HUES48 (cell line): ENCODE results near the gene PGF.

Experiments
- H3K27ac ChIP-seq: one replicate; pipeline ENCODE4 v1.7.0; 2013; ENCODE audit warnings: low read depth, low read length, inconsistent platforms
- H3K27me3 ChIP-seq: 2 replicates; pipeline ENCODE4 v1.6.1; 2013; ENCODE audit warnings: mild to moderate bottlenecking, low read length; ENCODE audit not compliant: control insufficient read depth, insufficient read depth
- H3K36me3 ChIP-seq: 2 replicates; pipeline ENCODE4 v1.6.1; 2013; ENCODE audit warnings: low read length; ENCODE audit not compliant: control insufficient read depth, insufficient read depth
- H3K4me1 ChIP-seq: 2 replicates; pipeline ENCODE4 v1.6.1; 2013; ENCODE audit warnings: mild to moderate bottlenecking, low read length; ENCODE audit not compliant: control insufficient read depth, insufficient read depth
- H3K4me3 ChIP-seq: 2 replicates; pipeline ENCODE4 v1.5.1; 2013; ENCODE audit warnings: mild to moderate bottlenecking, low read depth, low read length
- H3K9ac ChIP-seq: 2 replicates; pipeline ENCODE4 v1.6.1; 2013; ENCODE audit warnings: mild to moderate bottlenecking, low read depth, low read length, moderate library complexity
- H3K9me3 ChIP-seq: 2 replicates; pipeline ENCODE4 v1.6.1; 2013; ENCODE audit warnings: low read length; ENCODE audit not compliant: control insufficient read depth, insufficient read depth

Gene PGF

GRCh38 chr14:74965486-74966153 is 10.2 kb upstream of the PGF start:
- no peaks in the 10 kb centered on the region for H3K4me1 ChIP-seq
- no peaks in the 10 kb centered on the region for H3K36me3 ChIP-seq
- no peak overlapping the region for H3K9ac ChIP-seq
- H3K4me3 ChIP-seq, result no peak overlapping the region
- H3K9me3 ChIP-seq, result no peaks in the 10 kb centered on the region
- H3K27ac ChIP-seq, result no peak overlapping the region
- H3K27me3 ChIP-seq, result no peaks in the 10 kb centered on the region

- Histone ChIP-seq H3K9me3 (no peaks in the 10 kb centered on the region), H3K9ac (no peak overlapping the region), H3K27ac (no peak overlapping the region), H3K4me3 (no peak overlapping the region), H3K27me3 (no peaks in the 10 kb centered on the region), H3K36me3 (no peaks in the 10 kb centered on the region), H3K4me1 (no peaks in the 10 kb centered on the region)
Measured at GRCh38 chr14:74964787-74965485, 9.5 kb upstream of the PGF start.

GRCh38 chr14:74963705-74964271 is 8.4 kb upstream of the PGF start:
- Histone ChIP-seq H3K4me1 (no peaks in the 10 kb centered on the region), H3K27ac (no peak overlapping the region), H3K9ac (no peak overlapping the region), H3K9me3 (no peaks in the 10 kb centered on the region), H3K27me3 (no peaks in the 10 kb centered on the region), H3K36me3 (no peaks in the 10 kb centered on the region), H3K4me3 (no peak overlapping the region)

GRCh38 chr14:74963178-74963704 is 7.8 kb upstream of the PGF start:
- Histone ChIP-seq H3K9me3 (no peaks in the 10 kb centered on the region), H3K36me3 (no peaks in the 10 kb centered on the region), H3K27me3 (no peaks in the 10 kb centered on the region), H3K27ac (no peak overlapping the region), H3K4me1 (no peaks in the 10 kb centered on the region), H3K9ac (no peak overlapping the region), H3K4me3 (no peak overlapping the region)

- Histone ChIP-seq H3K9ac (no peak overlapping the region), H3K36me3 (no peaks in the 10 kb centered on the region), H3K9me3 (no peaks in the 10 kb centered on the region), H3K27me3 (no peaks in the 10 kb centered on the region), H3K4me1 (no peaks in the 10 kb centered on the region), H3K4me3 (no peak overlapping the region), H3K27ac (no peak overlapping the region)
Measured at GRCh38 chr14:74962493-74962892, 7.1 kb upstream of the PGF start.

- H3K9ac ChIP-seq, result no peak overlapping the region
- no peaks in the 10 kb centered on the region for H3K4me1 ChIP-seq
- no peaks in the 10 kb centered on the region for H3K27me3 ChIP-seq
- H3K4me3 ChIP-seq, result no peak overlapping the region
- no peak overlapping the region for H3K27ac ChIP-seq
- no peaks in the 10 kb centered on the region for H3K36me3 ChIP-seq
- no peaks in the 10 kb centered on the region for H3K9me3 ChIP-seq
Measured at GRCh38 chr14:74962046-74962445, 6.6 kb upstream of the PGF start.

- H3K9ac ChIP-seq, result no peak overlapping the region
- H3K9me3 ChIP-seq, result no peaks in the 10 kb centered on the region
- H3K27me3 ChIP-seq, result peaks cover 2% of the 10 kb centered on the region; the same call in 1 of the 2 replicates
- no peak overlapping the region for H3K4me3 ChIP-seq
- no peaks in the 10 kb centered on the region for H3K36me3 ChIP-seq
- no peaks in the 10 kb centered on the region for H3K4me1 ChIP-seq
- no peak overlapping the region for H3K27ac ChIP-seq
Measured at GRCh38 chr14:74961238-74961911, 6.0 kb upstream of the PGF start.

GRCh38 chr14:74960736-74961135 is 5.3 kb upstream of the PGF start:
- no peaks in the 10 kb centered on the region for H3K36me3 ChIP-seq
- H3K9me3 ChIP-seq, result no peaks in the 10 kb centered on the region
- H3K27me3 ChIP-seq, result peaks cover 8% of the 10 kb centered on the region
- no peak overlapping the region for H3K27ac ChIP-seq
- no peaks in the 10 kb centered on the region for H3K4me1 ChIP-seq
- H3K4me3 ChIP-seq, result no peak overlapping the region
- no peak overlapping the region for H3K9ac ChIP-seq

GRCh38 chr14:74959596-74960180 is 4.3 kb upstream of the PGF start:
- Histone ChIP-seq H3K36me3 (no peaks in the 10 kb centered on the region), H3K9me3 (no peaks in the 10 kb centered on the region), H3K27me3 (peaks cover 16% of the 10 kb centered on the region), H3K9ac (no peak overlapping the region), H3K4me1 (no peaks in the 10 kb centered on the region), H3K27ac (no peak overlapping the region), H3K4me3 (no peak overlapping the region)

- Histone ChIP-seq H3K4me3 (peak overlapping the region; percentile 56; the same call in 1 of the 2 replicates), H3K27me3 (peaks cover 17% of the 10 kb centered on the region), H3K4me1 (no peaks in the 10 kb centered on the region), H3K9me3 (no peaks in the 10 kb centered on the region), H3K36me3 (no peaks in the 10 kb centered on the region), H3K27ac (no peak overlapping the region), H3K9ac (no peak overlapping the region)
Measured at GRCh38 chr14:74956280-74957072, 1.1 kb upstream of the PGF start.
